Type B pancreatic cell (in vitro differentiated cells): ENCODE results near the gene MYO1E. TPM values are rescaled to one million over a fixed set of nuclear protein-coding genes. Genes with fewer than 3 reads are reported as not detected.

Source experiments
- DNase-seq: peaks from one replicate; pipeline ENCODE4 v3.0.0; 2021; ENCODE audit warnings: mixed read lengths; ENCODE audit not compliant: unreplicated experiment; ENCODE audit errors: extremely low spot score
- H3K27ac Mint-ChIP-seq: 2 replicates; pipeline ENCODE4 v1.8.0; 2021; ENCODE audit warnings: mild to moderate bottlenecking, mixed read lengths
- H3K27me3 Mint-ChIP-seq: 2 replicates; pipeline ENCODE4 v1.8.0; 2021; ENCODE audit warnings: mixed read lengths
- H3K36me3 Mint-ChIP-seq: 2 replicates; pipeline ENCODE4 v1.8.0; 2021; ENCODE audit warnings: mixed read lengths
- H3K4me1 Mint-ChIP-seq: one replicate; pipeline ENCODE4 v1.8.0; 2021; ENCODE audit warnings: mixed read lengths; ENCODE audit not compliant: unreplicated experiment
- H3K4me3 Mint-ChIP-seq: 2 replicates; pipeline ENCODE4 v1.8.0; 2021; ENCODE audit warnings: mild to moderate bottlenecking, mixed read lengths
- H3K9me3 Mint-ChIP-seq: 2 replicates; pipeline ENCODE4 v1.8.0; 2021; ENCODE audit warnings: mixed read lengths
- CTCF ChIP-seq: fragments of 200-600 bp; sonication (generic); conservative IDR thresholded peaks from 2 replicates; pipeline ENCODE4 v1.5.0; 2021; ENCODE audit warnings: antibody characterized with exemption, mild to moderate bottlenecking
- total RNA-seq: library from RNA; stranded (reverse); gene quantifications from 2 replicates; pipeline ENCODE4 v1.2.1, GENCODE V29; 2021; ENCODE audit warnings: low replicate concordance

The MYO1E gene
- total RNA-seq, 1 donor from 2014 or later = 55.6 TPM

GRCh38 chr15:59157840-59158700, 214.6 kb downstream of the MYO1E start:
- Mint-ChIP-seq H3K27ac (no peak overlapping the region), H3K27me3 (no peaks in the 10 kb centered on the region), H3K4me1 (peaks cover 19% of the 10 kb centered on the region), H3K9me3 (no peaks in the 10 kb centered on the region), H3K4me3 (no peak overlapping the region), H3K36me3 (peaks cover 42% of the 10 kb centered on the region)
- no peak for DNase-seq
- TF ChIP-seq CTCF = no peak

DNA sequence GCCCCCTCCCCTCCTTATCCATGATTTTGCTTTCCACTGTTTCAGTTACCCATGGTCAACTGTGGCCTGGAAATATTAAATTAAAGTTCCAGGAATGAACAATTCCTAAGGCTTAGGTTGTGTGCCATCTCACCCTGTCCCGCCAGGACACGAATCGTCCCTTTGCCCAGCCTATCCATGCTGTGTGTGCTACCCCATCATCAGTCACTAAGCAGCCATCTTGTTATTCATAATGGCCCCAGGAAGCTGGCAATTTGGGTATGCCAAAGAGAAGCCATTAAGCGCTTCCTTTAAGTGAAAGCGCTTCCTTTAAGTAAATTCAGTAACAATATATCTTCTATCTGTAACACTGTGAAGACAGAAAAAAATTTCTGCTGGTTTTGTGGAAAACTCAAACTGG, 215.3 kb downstream of the MYO1E start:
- no peak overlapping the region for H3K27ac Mint-ChIP-seq
- no peaks in the 10 kb centered on the region for H3K27me3 Mint-ChIP-seq
- no peak for TF ChIP-seq CTCF
- peaks cover 43% of the 10 kb centered on the region for H3K36me3 Mint-ChIP-seq
- H3K4me3 Mint-ChIP-seq = no peak overlapping the region
- H3K9me3 Mint-ChIP-seq = no peaks in the 10 kb centered on the region
- H3K4me1 Mint-ChIP-seq = peaks cover 19% of the 10 kb centered on the region
- no peak for DNase-seq

- Mint-ChIP-seq H3K4me3 (no peak overlapping the region), H3K27ac (no peak overlapping the region), H3K4me1 (peaks cover 19% of the 10 kb centered on the region), H3K27me3 (no peaks in the 10 kb centered on the region), H3K36me3 (peaks cover 34% of the 10 kb centered on the region), H3K9me3 (no peaks in the 10 kb centered on the region)
- no peak for DNase-seq
- no peak for TF ChIP-seq CTCF
These were observed 217.2 kb downstream of the MYO1E start for GRCh38 chr15:59155431-59155830.

DNA sequence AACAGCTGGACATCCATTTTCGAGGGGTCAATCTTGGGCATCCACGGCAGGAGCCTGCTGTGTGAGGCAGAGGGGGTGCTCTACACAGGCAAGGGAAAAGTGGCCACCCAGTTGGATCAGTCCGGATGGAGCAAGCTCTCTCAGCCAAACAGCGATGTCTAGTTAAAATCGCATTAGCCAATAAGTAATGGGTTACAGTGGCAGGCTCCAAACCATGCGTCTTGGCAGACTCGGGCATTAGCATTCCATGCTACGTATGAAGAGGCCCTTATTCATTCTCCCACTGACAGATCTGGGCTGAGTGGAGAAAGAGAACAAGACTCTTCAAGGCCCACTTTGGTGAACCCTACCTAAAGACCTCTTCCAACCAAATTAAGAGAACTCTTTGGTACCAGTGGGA, 218.4 kb downstream of the MYO1E start:
- peaks cover 39% of the 10 kb centered on the region for H3K36me3 Mint-ChIP-seq
- H3K4me3 Mint-ChIP-seq = no peak overlapping the region

GRCh38 chr15:59153466-59153865, 219.2 kb downstream of the MYO1E start:
- Mint-ChIP-seq H3K4me1 (peaks cover 17% of the 10 kb centered on the region), H3K27me3 (no peaks in the 10 kb centered on the region), H3K27ac (no peak overlapping the region), H3K4me3 (no peak overlapping the region), H3K9me3 (no peaks in the 10 kb centered on the region), H3K36me3 (peaks cover 34% of the 10 kb centered on the region)
- DNase-seq = no peak
- TF ChIP-seq CTCF = no peak

More for the DNA sequence above, 218.4 kb downstream of the MYO1E start:
- Mint-ChIP-seq H3K27ac (no peak overlapping the region), H3K9me3 (no peaks in the 10 kb centered on the region), H3K4me1 (peaks cover 19% of the 10 kb centered on the region), H3K27me3 (no peaks in the 10 kb centered on the region)
- no peak for TF ChIP-seq CTCF
- DNase-seq = no peak
